Measurements from ENCODE around the gene PLXNA4.

DNA sequence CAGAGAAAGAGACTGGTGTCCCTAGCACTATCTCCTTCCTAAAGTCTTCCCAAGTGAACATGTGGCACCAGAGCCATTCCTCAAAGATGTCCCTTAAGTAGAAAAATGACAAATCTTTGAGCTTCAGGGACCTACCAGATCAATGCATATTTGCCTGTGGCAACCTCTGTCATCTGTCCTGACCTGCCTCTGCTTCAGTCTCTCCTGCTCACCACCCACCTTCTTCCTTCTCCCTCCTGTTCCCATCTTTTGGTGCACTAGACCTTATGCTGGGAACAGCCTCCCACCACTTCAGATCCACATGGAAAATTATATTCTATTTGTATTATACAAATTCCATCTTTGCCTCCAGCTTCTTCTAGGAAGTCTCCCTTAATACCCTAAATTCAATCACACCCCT, 386.4 kb downstream of the PLXNA4 start:
- TF ChIP-seq, protein P1, sequence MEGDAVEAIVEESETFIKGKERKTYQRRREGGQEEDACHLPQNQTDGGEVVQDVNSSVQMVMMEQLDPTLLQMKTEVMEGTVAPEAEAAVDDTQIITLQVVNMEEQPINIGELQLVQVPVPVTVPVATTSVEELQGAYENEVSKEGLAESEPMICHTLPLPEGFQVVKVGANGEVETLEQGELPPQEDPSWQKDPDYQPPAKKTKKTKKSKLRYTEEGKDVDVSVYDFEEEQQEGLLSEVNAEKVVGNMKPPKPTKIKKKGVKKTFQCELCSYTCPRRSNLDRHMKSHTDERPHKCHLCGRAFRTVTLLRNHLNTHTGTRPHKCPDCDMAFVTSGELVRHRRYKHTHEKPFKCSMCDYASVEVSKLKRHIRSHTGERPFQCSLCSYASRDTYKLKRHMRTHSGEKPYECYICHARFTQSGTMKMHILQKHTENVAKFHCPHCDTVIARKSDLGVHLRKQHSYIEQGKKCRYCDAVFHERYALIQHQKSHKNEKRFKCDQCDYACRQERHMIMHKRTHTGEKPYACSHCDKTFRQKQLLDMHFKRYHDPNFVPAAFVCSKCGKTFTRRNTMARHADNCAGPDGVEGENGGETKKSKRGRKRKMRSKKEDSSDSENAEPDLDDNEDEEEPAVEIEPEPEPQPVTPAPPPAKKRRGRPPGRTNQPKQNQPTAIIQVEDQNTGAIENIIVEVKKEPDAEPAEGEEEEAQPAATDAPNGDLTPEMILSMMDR (IDR thresholded peaks at IDR 0.05; ENCODE audit: insufficient read depth, low read length, poor library complexity, severe bottlenecking) = no peak
- TF ChIP-seq EZH2phosphoT487 (conservative IDR thresholded peaks at IDR 0.05; ENCODE audit: low read length) = no peak
